ENCODE results near the gene TNFSF13.

DNA sequence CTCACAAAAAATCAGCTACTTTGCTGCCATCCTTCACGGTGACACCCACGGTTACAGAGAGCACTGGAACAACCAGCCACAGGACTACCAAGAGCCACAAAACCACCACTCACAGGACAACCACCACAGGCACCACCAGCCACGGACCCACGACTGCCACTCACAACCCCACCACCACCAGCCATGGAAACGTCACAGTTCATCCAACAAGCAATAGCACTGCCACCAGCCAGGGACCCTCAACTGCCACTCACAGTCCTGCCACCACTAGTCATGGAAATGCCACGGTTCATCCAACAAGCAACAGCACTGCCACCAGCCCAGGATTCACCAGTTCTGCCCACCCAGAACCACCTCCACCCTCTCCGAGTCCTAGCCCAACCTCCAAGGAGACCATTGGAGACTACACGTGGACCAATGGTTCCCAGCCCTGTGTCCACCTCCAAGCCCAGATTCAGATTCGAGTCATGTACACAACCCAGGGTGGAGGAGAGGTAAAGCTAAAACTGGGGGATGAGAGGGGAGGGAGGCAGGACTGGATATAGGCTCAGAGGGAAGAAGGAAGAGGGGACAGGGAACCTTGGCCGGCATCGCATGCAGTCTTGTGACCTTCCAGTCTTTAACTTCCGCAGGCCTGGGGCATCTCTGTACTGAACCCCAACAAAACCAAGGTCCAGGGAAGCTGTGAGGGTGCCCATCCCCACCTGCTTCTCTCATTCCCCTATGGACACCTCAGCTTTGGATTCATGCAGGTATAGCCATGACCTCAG, 21.5 kb downstream of the TNFSF13 start:
- TF ChIP-seq NFE2L1 (CRISPR knock-in tag; IDR thresholded peaks at IDR 0.05) (no peak), SMAD3 (CRISPR knock-in tag; IDR thresholded peaks at IDR 0.05; ENCODE audit: borderline replicate concordance) (no peak; the same call in 1 of the 2 replicates), CTCF (IDR thresholded peaks at IDR 0.05) (no peak), FOXJ3 (CRISPR knock-in tag; IDR thresholded peaks at IDR 0.05; ENCODE audit: borderline replicate concordance) (no peak), ZNF138 (CRISPR knock-in tag; conservative IDR thresholded peaks at IDR 0.05) (no peak), RORB (CRISPR knock-in tag; IDR thresholded peaks at IDR 0.05) (no peak), IRF1 (CRISPR knock-in tag; IDR thresholded peaks at IDR 0.05) (no peak), TCF7 (CRISPR knock-in tag; IDR thresholded peaks at IDR 0.05; ENCODE audit: low read depth) (no peak), GABPB1 (CRISPR knock-in tag; IDR thresholded peaks at IDR 0.05) (no peak), ZNF416 (CRISPR knock-in tag; IDR thresholded peaks at IDR 0.05) (no peak)
- TF ChIP-seq, protein P1, sequence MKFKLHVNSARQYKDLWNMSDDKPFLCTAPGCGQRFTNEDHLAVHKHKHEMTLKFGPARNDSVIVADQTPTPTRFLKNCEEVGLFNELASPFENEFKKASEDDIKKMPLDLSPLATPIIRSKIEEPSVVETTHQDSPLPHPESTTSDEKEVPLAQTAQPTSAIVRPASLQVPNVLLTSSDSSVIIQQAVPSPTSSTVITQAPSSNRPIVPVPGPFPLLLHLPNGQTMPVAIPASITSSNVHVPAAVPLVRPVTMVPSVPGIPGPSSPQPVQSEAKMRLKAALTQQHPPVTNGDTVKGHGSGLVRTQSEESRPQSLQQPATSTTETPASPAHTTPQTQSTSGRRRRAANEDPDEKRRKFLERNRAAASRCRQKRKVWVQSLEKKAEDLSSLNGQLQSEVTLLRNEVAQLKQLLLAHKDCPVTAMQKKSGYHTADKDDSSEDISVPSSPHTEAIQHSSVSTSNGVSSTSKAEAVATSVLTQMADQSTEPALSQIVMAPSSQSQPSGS (CRISPR knock-in tag; IDR thresholded peaks at IDR 0.05; ENCODE audit: borderline replicate concordance, low read depth): no peak
- TF ChIP-seq, protein P2, sequence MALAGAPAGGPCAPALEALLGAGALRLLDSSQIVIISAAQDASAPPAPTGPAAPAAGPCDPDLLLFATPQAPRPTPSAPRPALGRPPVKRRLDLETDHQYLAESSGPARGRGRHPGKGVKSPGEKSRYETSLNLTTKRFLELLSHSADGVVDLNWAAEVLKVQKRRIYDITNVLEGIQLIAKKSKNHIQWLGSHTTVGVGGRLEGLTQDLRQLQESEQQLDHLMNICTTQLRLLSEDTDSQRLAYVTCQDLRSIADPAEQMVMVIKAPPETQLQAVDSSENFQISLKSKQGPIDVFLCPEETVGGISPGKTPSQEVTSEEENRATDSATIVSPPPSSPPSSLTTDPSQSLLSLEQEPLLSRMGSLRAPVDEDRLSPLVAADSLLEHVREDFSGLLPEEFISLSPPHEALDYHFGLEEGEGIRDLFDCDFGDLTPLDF (CRISPR knock-in tag; IDR thresholded peaks at IDR 0.05): no peak
- TF ChIP-seq, protein P3, sequence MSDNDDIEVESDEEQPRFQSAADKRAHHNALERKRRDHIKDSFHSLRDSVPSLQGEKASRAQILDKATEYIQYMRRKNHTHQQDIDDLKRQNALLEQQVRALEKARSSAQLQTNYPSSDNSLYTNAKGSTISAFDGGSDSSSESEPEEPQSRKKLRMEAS (CRISPR knock-in tag; IDR thresholded peaks at IDR 0.05): no peak
- TF ChIP-seq, protein P4, sequence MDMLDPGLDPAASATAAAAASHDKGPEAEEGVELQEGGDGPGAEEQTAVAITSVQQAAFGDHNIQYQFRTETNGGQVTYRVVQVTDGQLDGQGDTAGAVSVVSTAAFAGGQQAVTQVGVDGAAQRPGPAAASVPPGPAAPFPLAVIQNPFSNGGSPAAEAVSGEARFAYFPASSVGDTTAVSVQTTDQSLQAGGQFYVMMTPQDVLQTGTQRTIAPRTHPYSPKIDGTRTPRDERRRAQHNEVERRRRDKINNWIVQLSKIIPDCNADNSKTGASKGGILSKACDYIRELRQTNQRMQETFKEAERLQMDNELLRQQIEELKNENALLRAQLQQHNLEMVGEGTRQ (CRISPR knock-in tag; IDR thresholded peaks at IDR 0.05): no peak
